ENCODE data around the gene HOMER2.
"Not testable (repeated sequence)": the region's sequence is repeated elsewhere in the genome, so short reads cannot be mapped to it uniquely, and the experiment has no call there.

HOMER2 gene

GRCh38 chr15:82923744-82924143 is 28.8 kb downstream of the HOMER2 start:
- no peak for DNase-seq

GRCh38 chr15:82922737-82923136 is 29.8 kb downstream of the HOMER2 start:
- DNase-seq: no peak

- DNase-seq: no peak
Measured at GRCh38 chr15:82921939-82922338, 30.6 kb downstream of the HOMER2 start.

GRCh38 chr15:82921242-82921641 is 31.3 kb downstream of the HOMER2 start:
- no peak for DNase-seq

GRCh38 chr15:82919231-82919886 is 33.2 kb downstream of the HOMER2 start:
- no peak for DNase-seq

- no peak for DNase-seq
Measured at GRCh38 chr15:82918607-82919230, 33.8 kb downstream of the HOMER2 start.

GRCh38 chr15:82918162-82918561 is 34.4 kb downstream of the HOMER2 start:
- no peak for DNase-seq

GRCh38 chr15:82917249-82917648 is 35.3 kb downstream of the HOMER2 start:
- DNase-seq: no peak

GRCh38 chr15:82916161-82916952 is 36.2 kb downstream of the HOMER2 start:
- no peak for DNase-seq

GRCh38 chr15:82914396-82914795 is 38.1 kb downstream of the HOMER2 start:
- no peak for DNase-seq

GRCh38 chr15:82911458-82911857 is 41.1 kb downstream of the HOMER2 start:
- DNase-seq: no peak

- no peak for DNase-seq
Measured at GRCh38 chr15:82910721-82911120, 41.8 kb downstream of the HOMER2 start.

GRCh38 chr15:82909080-82909815 is 43.3 kb downstream of the HOMER2 start:
- DNase-seq: no peak

GRCh38 chr15:82907350-82907749 is 45.2 kb downstream of the HOMER2 start:
- DNase-seq: no peak

GRCh38 chr15:82904574-82904973 is 47.9 kb downstream of the HOMER2 start:
- no peak for DNase-seq

- DNase-seq: no peak
Measured at GRCh38 chr15:82903511-82903910, 49.0 kb downstream of the HOMER2 start.

GRCh38 chr15:82901114-82901805 is 51.3 kb downstream of the HOMER2 start:
- no peak for DNase-seq

GRCh38 chr15:82900511-82901060 is 51.9 kb downstream of the HOMER2 start:
- DNase-seq: no peak

- DNase-seq: no peak
Measured at GRCh38 chr15:82898961-82899360, 53.6 kb downstream of the HOMER2 start.

GRCh38 chr15:82895983-82896382 is 56.5 kb downstream of the HOMER2 start:
- no peak for DNase-seq

GRCh38 chr15:82894971-82895520 is 57.5 kb downstream of the HOMER2 start:
- DNase-seq: peak; percentile 46

GRCh38 chr15:82893473-82893872 is 59.0 kb downstream of the HOMER2 start:
- not testable (repeated sequence) for DNase-seq
